ENCODE data around the gene NUP93.
"Not testable (repeated sequence)": the region's sequence is repeated elsewhere in the genome, so short reads cannot be mapped to it uniquely, and the experiment has no call there.

Gene NUP93

DNA sequence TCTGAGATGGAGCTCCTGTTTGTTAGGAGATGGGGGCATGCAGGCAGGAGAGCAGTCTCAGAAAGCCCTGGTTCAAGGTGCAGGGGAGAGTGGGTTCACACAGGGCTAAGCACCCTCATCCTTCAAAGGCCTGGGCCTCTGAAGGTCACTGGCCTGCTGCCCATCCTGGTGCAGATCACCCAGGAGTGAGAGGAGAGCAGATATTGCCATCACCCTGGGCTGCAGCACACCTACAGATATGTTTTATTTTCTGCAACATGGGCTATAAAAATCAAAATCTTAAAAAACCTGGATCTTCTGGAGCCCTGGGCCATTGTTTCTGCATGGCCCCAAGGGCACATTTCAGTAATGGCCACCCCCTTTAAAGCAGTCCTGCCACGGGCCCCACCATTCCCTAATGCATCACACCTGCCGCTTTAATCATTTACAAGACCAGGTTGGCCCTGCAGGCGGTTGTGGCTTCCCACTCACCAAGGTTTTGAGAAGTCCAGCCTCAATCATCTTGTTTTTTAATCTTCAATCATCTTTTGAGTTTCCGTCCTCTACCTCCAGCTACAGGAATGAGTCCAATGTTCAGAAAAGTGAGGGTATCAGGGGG, 20.4 kb upstream of the NUP93 start:
- DNase-seq (ENCODE audit: low read depth in 2 of 2), result no peak

DNA sequence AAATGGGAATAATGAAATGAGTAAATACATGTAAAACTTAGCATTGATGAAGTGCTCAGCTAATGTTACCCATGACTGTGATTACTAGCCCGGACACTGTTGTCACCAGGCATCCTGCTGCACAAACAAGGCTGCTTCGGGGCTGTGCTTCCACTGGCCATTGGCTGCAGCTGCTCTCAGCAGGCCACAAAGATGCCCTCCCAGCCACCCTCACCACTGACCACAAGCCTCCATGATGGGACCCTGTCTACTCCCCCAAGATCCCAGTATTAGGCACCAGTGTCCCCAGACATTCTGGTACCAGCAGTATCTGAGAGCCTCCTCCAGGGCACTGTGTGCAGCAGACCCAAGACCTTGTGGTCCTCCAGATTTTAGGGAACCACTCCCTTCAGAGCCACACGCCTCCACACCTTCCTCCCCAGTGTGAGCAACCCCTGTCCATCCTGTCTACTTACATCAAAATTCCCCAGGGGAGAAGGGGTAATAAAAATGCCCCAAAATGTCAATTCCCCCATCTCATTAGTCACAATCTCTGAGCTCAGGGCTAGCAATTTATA, 19.7 kb upstream of the NUP93 start:
- no peak for DNase-seq (ENCODE audit: low read depth in 2 of 2)

DNA sequence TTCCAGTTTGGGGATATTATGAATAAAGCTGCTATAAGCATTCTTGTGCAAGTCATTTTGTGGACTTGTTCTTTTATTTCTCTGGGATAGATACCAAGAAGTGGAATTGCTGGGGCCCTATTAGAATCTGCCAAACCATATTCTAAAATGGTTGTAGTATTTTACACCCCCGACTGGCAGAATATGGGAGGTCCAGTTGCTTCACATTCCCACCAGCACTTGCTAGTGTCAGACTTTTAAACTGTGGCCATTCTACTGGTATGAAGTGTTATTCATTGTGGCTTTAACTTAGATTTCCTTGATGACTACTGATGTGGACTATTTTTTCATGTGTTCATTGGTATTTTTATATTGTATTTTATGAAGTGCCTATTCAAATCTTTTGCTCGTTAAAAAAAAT, 18.1 kb upstream of the NUP93 start:
- no peak for DNase-seq (ENCODE audit: low read depth in 2 of 2)

DNA sequence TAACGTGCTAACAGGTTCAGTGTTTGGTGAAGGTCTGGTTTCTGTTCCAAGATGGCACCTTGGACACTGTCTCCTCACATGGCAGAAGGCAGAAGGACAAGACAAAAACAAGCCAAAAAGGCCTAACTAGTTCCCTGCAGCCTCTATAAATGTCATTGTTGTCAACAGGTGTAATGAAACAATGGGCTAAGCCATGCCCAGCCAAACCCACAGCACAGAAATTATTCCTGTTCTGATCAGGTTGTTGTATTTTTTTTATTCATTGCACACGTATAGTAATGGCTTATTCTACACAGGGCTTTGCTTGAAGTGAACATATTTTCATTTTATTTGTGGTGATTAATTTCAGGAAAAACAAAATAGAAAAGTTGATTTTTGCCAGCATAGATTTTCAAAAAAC, 16.1 kb upstream of the NUP93 start:
- DNase-seq (ENCODE audit: low read depth in 2 of 2), result no peak

DNA sequence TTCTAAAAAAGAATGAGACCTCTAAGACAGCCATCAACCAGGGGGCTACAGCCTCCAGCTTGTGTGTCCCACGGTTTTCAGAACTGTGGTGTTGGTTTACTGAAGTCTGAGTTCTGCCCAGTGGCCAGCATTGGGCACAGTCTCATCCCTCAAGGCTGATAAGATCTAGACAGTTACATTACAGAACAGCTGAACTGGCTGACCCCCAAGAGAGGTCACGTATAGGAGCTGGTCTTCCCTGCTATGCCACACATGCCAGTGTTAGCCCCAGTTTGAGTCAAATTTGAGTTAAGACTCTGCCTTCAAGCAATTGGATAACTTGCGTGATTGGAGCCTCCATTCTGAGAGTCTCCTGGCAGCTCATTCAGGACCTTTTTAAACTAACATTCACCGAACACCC, 14.8 kb upstream of the NUP93 start:
- DNase-seq (ENCODE audit: low read depth in 2 of 2), result no peak

DNA sequence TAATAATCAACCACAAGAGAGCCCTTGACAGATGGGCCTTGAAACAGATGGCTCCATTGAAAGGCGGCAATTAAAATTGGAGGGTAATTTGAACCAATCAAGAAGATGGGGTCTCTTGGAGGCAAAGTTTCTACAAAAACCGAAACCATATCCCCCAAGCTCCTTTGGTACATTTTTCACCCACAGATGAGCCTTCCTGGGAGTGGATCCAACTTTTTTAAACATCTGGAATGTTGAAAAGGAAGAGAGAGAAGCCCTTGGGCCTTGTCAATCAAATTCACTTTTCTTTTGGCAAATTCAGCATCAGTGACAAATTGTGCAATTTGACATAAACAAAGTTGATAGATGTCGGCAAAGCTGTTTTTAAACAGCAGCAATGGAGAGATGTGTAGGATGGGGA, 13.2 kb upstream of the NUP93 start:
- no peak for DNase-seq (ENCODE audit: low read depth in 2 of 2)

DNA sequence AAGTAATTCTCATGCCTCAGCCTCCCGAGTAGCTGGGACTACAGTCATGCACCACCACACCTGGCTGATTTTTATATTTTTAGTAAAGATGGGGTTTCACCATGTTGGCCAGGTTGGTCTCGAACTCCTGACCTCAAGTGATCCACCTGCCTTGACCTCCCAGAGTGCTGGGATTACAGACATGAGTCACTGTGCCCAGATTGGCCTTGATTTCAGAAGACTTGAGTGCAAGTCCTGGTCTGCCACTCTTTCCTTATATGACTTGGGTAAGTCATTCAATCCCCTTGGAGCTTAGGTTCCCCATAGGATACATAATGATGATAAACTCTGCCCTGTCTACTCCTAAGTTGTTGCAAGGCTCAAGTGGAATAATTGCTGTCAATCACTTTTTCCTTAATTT, 12.4 kb upstream of the NUP93 start:
- DNase-seq (ENCODE audit: low read depth in 2 of 2), result not testable (repeated sequence)

DNA sequence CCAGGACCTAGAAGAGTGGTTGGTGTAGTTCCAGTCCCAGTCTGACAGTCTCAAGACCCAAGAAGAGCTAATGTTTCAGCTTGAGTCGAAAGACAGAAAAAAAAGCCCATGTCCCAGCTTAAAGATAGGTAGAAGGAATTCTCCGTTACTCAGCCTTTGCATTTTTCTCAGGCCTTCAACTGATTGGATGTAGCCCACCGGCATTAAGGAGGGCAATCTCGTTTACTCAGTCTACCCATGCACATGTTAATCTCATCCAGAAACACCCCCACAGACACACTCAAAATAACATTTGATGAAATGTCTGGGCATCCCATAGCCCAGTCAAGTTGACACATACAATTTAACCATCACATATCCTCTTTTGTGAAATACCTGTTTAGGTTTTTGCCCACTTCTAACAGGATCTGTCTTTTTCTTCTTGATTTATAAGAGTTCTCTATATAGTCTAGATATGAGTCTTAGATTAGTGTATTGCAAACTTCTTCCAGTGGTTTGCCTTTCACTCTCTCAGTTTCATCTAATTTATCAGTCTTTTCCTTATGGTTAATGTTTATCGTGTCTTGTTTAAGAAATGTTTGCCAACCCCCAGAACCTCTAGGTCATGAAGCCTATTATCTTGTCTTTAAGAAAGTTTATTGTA, 7.6 kb upstream of the NUP93 start:
- no peak for DNase-seq (ENCODE audit: low read depth in 2 of 2)

DNA sequence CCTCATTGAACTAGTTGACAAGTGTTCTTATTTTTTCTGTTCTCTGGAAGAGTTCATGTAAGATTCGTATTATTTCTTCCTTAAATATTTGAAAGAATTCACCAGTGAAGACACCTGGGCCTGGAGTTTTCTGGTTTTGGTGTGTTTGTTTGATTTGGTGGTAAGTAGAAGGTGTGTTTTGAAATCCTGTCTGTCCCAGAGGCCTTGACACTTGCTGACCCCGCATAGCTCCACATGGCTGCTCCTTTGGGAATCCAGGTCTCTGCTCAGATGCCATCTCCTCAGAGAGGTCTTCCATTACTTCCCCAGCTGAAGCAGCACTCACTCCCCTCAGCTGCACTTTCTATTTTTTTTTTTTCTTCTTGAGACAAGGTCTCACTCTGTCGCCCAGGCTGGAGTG, 5.7 kb upstream of the NUP93 start:
- no peak for DNase-seq (ENCODE audit: low read depth in 2 of 2)

DNA sequence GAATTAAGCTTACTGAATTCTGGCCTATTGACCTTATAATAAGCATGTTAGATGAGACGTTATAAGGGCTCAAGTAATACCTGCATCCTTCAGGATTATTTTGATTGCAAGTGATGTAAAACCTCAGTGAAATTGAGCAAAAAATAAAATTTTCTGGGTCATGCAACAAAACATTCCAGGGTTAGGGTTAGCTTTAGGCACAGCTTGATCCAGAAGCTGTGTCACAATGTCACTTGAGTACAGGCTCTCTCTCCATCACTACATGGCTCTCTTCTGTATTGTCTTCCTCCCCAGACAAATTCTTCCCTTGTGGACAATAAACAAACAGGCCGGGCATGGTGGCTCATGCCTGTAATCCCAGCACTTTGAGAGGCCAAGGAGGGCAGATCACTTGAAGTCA, 3.6 kb upstream of the NUP93 start:
- no peak for DNase-seq (ENCODE audit: low read depth in 2 of 2)

DNA sequence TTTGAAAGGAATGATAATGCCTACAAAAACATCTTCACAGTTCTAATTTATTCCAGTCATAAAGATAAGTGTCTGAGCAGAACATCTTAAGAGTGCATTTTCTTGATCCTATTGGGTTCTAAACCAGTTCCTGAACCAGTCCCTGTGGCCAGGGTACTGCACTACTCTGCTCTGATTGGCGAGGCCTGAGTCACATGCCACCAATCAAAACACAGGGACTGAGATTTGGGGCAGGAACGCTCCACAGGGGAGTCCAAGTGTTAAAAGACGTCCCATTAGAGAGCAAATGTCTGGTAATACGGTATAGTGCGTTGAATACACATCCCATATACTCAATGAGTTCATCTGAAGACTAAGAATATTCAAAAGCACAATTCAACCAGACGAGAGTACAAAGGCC, 3.0 kb upstream of the NUP93 start:
- DNase-seq (ENCODE audit: low read depth in 2 of 2), result no peak

DNA sequence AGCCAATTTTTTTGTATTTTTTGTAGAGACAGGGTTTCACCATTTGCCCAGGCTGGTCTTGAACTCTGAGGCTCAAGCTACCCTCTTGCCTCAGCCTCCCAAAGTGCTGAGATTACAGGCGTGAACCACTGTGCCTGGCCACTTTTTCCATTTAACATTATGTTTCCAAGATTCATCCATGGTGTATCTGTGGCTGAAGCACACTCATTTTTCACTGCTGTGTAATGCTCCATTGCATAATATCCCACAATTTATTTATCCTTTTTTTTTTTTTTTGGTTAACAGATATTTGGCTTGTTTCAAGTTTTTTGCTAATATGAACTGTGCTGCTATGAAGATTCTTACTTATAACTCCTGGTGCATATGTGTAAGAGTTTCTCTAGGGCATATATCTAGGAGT, 1.9 kb upstream of the NUP93 start:
- no peak for DNase-seq (ENCODE audit: low read depth in 2 of 2)

DNA sequence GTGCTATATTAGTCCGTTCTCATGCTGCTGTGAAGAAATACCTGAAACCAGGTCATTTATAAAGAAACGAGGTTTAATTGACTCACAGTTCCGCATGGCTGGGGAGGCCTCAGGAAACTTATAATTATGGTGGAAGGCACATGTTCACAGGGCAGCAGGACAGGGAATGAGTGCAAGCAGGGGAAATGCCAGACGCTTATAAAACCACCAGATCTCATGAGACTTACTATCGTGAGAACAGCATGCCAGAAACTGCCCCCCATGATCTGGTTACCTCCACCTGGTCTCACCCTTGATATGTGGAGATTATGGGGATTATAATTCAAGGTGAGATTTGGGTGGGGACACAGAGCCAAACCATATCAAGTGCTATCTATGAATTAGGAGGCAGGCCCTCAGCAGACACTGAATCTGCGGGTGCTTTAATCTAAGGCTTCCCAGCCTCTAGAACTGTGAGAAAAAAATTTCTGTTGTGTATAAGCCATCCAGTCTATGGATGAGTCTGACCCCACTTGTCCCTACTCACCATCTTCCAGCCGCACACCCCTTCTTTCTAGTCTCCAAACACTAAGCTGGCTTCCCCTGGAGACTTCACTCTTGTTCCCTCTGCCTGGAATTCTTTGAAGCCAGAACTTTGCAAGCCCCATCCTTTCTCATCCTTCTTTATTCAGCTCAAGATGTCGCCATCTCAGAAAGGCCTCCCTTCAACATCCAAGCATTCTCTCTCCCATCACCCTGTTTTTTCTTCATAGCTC, 772 bp upstream of the NUP93 start:
- no peak for DNase-seq (ENCODE audit: low read depth in 2 of 2)

DNA sequence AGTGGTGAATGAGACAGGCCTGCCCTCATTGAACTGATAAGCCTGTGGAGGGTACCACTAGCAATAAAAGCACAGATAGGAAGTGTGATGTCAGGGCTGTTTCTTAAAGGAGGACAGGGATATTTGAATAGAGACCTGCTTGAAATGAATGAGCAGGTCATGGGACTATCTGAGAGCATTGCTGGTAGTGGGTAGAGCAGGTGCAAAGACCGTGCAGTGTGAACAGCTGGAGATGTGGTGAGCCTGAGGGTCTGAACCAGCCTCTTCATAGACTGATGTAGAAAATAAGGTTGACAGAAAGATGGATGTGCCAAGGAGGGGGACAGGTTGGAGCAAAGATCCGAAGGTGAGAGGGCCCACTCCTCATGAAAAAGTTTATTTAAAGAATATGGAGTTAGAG, 2.4 kb downstream of the NUP93 start:
- DNase-seq (ENCODE audit: low read depth in 2 of 2), result no peak

DNA sequence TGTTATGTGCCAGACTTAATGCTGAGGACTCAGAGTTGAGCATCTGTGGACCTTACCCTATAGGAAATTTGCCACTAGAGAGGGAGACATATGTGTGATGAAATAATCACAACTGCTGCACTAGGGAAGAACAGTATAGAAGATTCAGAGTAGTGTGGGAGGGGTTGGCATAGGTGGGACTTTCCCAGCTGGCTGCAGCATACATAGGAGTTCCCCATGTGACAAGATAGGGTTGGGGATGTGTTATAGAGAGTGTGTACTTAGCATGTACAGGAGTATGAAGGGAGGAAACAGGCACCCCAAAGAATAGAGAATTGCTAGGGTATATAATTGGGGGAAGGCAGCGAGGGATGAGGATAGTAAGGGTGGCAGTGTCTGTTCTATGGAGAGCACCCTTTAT, 2.9 kb downstream of the NUP93 start:
- DNase-seq (ENCODE audit: low read depth in 2 of 2), result peak in 1 of 2 donors; percentile 26

DNA sequence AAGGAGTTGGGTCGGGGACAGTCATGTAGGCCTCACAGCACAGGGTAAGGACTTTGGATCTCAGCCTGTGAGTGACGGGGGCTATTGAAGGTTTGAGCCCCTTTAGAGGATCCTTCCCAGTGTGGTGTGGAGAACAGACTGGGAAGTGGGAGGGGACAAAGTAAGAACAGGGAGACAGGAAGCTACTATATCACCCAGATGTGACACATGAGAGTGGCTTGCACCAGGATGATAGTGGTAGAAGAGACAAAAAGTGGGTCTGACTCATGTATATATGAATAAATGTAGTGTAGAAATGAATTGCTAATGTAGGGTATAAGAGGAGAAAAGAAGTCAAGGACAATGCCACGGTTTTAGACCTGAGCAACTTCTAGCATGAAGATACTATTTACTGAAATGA, 4.5 kb downstream of the NUP93 start:
- no peak for DNase-seq (ENCODE audit: low read depth in 2 of 2)

DNA sequence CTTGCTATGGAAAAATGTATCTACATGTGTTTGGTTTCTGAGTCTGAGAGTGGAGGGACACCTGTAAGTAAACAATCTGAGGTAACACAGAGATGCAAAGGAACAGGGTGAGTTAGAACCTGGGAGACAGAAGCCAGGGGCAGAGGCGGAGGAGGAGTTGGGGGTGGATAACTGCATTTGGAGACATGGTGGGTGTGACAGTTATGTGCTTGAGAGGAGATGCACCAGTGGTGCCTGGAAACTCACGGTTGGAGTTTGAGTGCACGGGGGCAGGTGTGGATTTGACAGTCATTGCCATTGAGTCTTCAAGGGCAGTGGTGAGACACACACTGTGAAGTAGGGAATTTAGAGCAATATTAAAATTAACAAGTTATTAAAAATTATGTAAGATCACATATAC, 6.5 kb downstream of the NUP93 start:
- no peak for DNase-seq (ENCODE audit: low read depth in 2 of 2)

DNA sequence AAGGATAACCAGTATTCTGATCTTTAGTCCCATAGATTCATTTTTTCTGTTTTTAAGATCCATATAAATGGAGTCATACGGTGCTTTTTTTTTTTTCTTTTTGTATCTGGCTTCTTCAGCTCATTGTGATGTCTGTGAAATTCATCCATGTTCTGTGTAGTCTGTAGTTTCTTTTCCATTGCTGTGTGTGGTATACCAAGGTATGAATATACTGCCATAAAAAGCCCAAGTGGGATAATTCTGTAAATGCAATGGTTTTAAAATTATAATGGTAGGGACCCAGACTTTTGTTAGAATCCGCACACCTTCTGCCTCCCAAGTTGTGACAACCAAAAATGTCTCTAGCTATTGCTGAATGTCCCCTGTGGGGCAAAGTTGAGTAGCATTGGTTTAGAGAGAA, 7.6 kb downstream of the NUP93 start:
- DNase-seq (ENCODE audit: low read depth in 2 of 2), result no peak

DNA sequence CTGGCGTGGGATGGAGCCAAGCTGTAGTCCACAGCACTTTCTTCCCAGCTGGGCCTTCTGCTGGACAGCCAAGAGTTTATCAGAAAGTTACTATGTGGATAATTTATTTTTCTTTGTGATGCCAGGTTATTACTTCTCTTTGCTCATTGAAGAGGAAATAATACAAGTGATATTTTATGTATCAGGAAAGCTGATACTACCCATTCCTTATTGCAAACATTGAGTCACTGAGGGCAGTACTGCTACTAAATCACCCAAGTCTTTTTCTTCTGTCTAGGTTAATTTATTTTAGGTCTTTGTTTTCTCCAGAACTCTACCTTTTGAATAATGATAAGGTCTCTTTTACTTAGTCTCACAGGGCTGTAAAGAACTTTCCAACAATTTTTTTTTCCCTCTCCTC, 8.3 kb downstream of the NUP93 start:
- no peak for DNase-seq (ENCODE audit: low read depth in 2 of 2)

DNA sequence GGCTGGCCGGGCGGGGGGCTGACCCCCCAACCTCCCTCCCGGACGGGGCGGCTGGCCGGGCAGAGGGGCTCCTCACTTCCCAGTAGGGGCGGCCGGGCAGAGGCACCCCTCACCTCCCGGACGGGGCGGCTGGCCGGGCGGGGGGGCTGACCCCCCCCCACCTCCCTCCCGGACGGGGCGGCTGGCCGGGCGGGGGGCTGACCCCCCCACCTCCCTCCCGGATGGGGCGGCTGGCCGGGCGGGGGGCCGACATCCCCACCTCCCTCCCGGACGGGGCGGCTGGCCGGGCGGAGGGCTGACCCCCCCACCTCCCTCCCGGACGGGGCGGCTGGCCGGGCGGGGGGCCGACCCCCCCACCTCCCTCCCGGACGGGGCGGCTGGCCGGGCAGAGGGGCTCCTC, 9.4 kb downstream of the NUP93 start:
- DNase-seq (ENCODE audit: low read depth in 2 of 2), result not testable (repeated sequence)

DNA sequence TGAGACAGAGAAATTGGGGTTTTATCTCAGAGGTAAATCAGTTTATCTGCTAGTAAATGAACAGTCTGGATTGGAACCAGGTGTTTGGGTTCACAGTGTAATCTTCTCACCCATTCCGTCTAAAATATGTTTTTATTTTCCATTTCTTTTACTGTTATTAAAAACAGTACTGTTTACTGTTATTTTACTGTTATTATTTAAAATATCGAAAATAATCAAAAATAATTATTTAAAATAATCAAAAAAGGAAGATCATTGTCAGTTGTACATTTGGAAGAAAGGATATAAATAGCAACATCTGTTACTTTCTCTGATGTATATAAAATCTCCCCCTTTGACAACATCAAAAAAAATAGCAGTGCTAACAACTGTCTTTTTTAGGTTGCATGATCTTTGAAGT, 11.5 kb downstream of the NUP93 start:
- DNase-seq (ENCODE audit: low read depth in 2 of 2), result no peak

DNA sequence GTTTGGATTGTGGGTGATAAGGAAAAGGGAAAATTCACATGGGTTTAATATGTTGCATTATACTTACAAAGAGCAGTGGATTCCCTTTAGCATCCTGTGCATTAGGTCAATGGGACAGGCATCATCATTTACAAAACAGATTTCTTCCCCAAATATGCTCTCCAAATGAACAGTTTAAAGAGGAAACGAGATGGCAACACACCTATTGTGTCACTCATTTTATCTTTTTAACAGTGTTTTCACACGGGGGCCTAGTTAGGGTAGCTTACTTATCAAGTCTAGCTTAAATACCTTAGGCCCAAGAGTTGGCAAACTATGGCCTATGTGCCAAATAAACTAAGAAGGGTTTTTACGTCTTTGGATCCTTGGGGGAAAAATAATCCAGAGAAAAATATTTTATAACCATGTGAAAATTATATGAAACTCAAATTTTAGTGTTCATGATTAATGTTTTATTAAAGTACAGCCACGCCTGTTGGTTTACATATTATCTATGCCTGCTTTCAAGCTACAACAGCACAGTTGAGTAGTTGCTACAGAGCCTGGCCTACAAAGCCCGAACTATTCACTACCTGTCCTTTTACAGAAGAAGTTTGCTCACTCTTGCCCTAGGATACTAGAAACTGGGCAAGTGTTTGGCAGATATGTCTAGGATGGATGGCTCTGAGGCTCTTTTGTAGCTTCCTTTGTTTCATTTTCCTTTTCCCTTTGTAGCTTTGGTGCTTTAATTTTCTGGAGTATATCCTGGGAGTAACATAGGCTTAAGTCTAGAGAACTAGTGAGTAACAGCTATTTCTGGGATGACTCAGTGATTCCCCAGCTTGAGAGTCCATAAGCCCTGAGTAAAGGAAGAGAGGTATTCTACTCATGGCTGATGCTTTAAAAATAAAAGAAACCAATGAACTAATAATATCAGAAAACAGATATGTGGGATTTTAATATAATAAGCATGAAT, 12.4 kb downstream of the NUP93 start:
- DNase-seq (ENCODE audit: low read depth in 2 of 2), result no peak
